GM12878 (cell line): ENCODE data around the gene GMDS. TPM values are rescaled to one million over a fixed set of nuclear protein-coding genes. Genes with fewer than 3 reads are reported as not detected.

ENCODE experiments used
- ATAC-seq: fragments of 200-7000 bp; cut with Tn5 transposase; 3 replicates; pipeline ENCODE4 v1.9.1; 2020; ENCODE audit warnings: mild to moderate bottlenecking, moderate library complexity
- BruUV-seq: library from RNA; stranded (reverse); fragments of 400-500 nt; replicated peaks from 2 replicates; lab custom pipeline; 2021; lab: Mats Ljungman, UMichigan
- CTCF ChIA-PET: fragments of 300-600 bp; sonication (Branson Sonifier 250); formaldehyde crosslinking; extraction: SDS; loops from one replicate; lab custom pipeline; 2021; ENCODE audit warnings: inconsistent platforms; lab: Yijun Ruan, JAX
- POLR2A ChIA-PET: fragments of 350-600 bp; formaldehyde crosslinking; extraction: SDS; loops from one replicate; lab custom pipeline; 2021; ENCODE audit warnings: inconsistent platforms; lab: Charles Lee
- RAD21 ChIA-PET: fragments of 300-600 bp; sonication (Branson Sonifier 250); formaldehyde crosslinking; loops from one replicate; lab custom pipeline; 2023; ENCODE audit warnings: antibody characterized with exemption; ENCODE audit not compliant: unreplicated experiment; lab: Charles Lee
- SMC1A ChIA-PET: fragments of 300-600 bp; sonication (Branson Sonifier 250); formaldehyde crosslinking; loops from one replicate; lab custom pipeline; 2023; ENCODE audit not compliant: unreplicated experiment, uncharacterized antibody; lab: Charles Lee
- DNase-seq: peaks from one replicate; pipeline ENCODE4 v3.0.0-alpha.2; 2011; ENCODE audit warnings: low read depth, low spot score
- FAIRE-seq: peaks from 3 replicates; lab custom pipeline; 2011; peaks lifted over from hg19 to GRCh38; lab: Jason Lieb, UNC
- H2AFZ ChIP-seq: 2 replicates; pipeline ENCODE4 v1.6.0; 2011; ENCODE audit warnings: low read depth, low read length, control low read depth; ENCODE audit not compliant: control insufficient read depth
- H3K27ac ChIP-seq: 2 replicates; pipeline ENCODE4 v1.5.1; 2011; ENCODE audit warnings: control low read depth; ENCODE audit not compliant: control insufficient read depth, insufficient read depth
- H3K27me3 ChIP-seq, 2 experiments: replicated peaks in 1 of 2; 2 replicates each; pipeline versions ENCODE4 v1.6.0 to v1.6.1; 2011; ENCODE audit warnings: low read length in 1 of 2; ENCODE audit not compliant: control insufficient read depth in 2 of 2, insufficient read depth in 2 of 2
- H3K36me3 ChIP-seq, 2 experiments: 2 replicates each; pipeline ENCODE4 v1.5.1; 2011; ENCODE audit warnings: low read length in 1 of 2; ENCODE audit not compliant: control insufficient read depth in 2 of 2, insufficient read depth in 2 of 2
- H3K4me1 ChIP-seq: 2 replicates; pipeline ENCODE4 v1.6.1; 2011; ENCODE audit warnings: mild to moderate bottlenecking, low read length, moderate library complexity, mixed read lengths; ENCODE audit not compliant: control insufficient read depth, insufficient read depth
- H3K4me2 ChIP-seq: 2 replicates; pipeline ENCODE4 v1.6.0; 2011; ENCODE audit warnings: control low read depth; ENCODE audit not compliant: control insufficient read depth, insufficient read depth
- H3K4me3 ChIP-seq: fragments of 200-600 bp; sonication (generic); 2 replicates; pipeline ENCODE4 v1.5.1; 2016
- H3K79me2 ChIP-seq: 2 replicates; pipeline ENCODE4 v1.6.0; 2011; ENCODE audit warnings: low read length; ENCODE audit not compliant: control insufficient read depth, insufficient read depth
- H3K9ac ChIP-seq: 2 replicates; pipeline ENCODE4 v1.8.0; 2011; ENCODE audit warnings: low read length, control low read depth, mixed read lengths; ENCODE audit not compliant: control insufficient read depth, insufficient read depth
- H3K9me3 ChIP-seq: replicated peaks from 3 replicates; pipeline ENCODE4 v1.5.1; 2011; ENCODE audit warnings: mild to moderate bottlenecking, low read length; ENCODE audit not compliant: control insufficient read depth, insufficient read depth
- H4K20me1 ChIP-seq: 2 replicates; pipeline ENCODE4 v1.6.0; 2011; ENCODE audit not compliant: control insufficient read depth, insufficient read depth
- DPF2 ChIP-seq: fragments of 450-650 bp; IDR thresholded peaks from 2 replicates; pipeline ENCODE4 v1.6.1; 2017; ENCODE audit warnings: mild to moderate bottlenecking
- EED ChIP-seq: sonication (generic); IDR thresholded peaks from 2 replicates; pipeline ENCODE4 v1.6.1; 2016; ENCODE audit warnings: antibody characterized with exemption, low read depth
- ETV6 ChIP-seq, 2 experiments: fragments of 450-650 bp in 1 of 2; IDR thresholded peaks in 1 of 2; conservative IDR thresholded peaks in 1 of 2; 2 replicates each; pipeline ENCODE4 v1.6.1; 2014; ENCODE audit warnings: antibody characterized with exemption in 1 of 2, borderline replicate concordance in 1 of 2, low read depth in 1 of 2, mild to moderate bottlenecking in 1 of 2, moderate library complexity in 1 of 2
- FOS ChIP-seq: IDR thresholded peaks from 3 replicates; pipeline ENCODE4 v1.6.1; 2011; ENCODE audit warnings: borderline replicate concordance; ENCODE audit not compliant: insufficient read length; ENCODE audit errors: extremely low read depth
- GATAD2B ChIP-seq: fragments of 450-650 bp; conservative IDR thresholded peaks from 2 replicates; pipeline ENCODE4 v1.6.1; 2017; ENCODE audit warnings: low read depth, mild to moderate bottlenecking, moderate library complexity
- JUND ChIP-seq: IDR thresholded peaks from 2 replicates; pipeline ENCODE4 v1.6.1; 2012; ENCODE audit warnings: low read depth, mild to moderate bottlenecking, low read length, improper control_type of control experiment, moderate library complexity
- MYC ChIP-seq: IDR thresholded peaks from 2 replicates; pipeline ENCODE4 v1.6.1; 2011; ENCODE audit warnings: mild to moderate bottlenecking, low read length, moderate library complexity, inconsistent platforms; ENCODE audit not compliant: insufficient read depth, insufficient replicate concordance, insufficient read length, severe bottlenecking
- NFXL1 ChIP-seq: fragments of 450-650 bp; IDR thresholded peaks from 2 replicates; pipeline ENCODE4 v1.6.1; 2017; ENCODE audit warnings: antibody characterized with exemption, mild to moderate bottlenecking, borderline replicate concordance
- NR2C2 ChIP-seq: IDR thresholded peaks from 2 replicates; pipeline ENCODE4 v1.6.1; 2011; ENCODE audit warnings: borderline replicate concordance, low read depth; ENCODE audit not compliant: control insufficient read depth, insufficient read length
- POLR2AphosphoS2 ChIP-seq: IDR thresholded peaks from 2 replicates; pipeline ENCODE4 v1.6.1; 2011; ENCODE audit warnings: low read depth, mild to moderate bottlenecking, low read length, improper control_type of control experiment, moderate library complexity
- REST ChIP-seq: IDR thresholded peaks from 2 replicates; pipeline ENCODE4 v1.6.1; 2012; ENCODE audit warnings: mild to moderate bottlenecking, low read depth, low read length
- RUNX3 ChIP-seq: IDR thresholded peaks from 2 replicates; pipeline ENCODE4 v1.6.1; 2012; ENCODE audit warnings: low read length, inconsistent platforms
- STAT1 ChIP-seq: fragments of 450-650 bp; conservative IDR thresholded peaks from 2 replicates; pipeline ENCODE4 v1.6.1; 2014; ENCODE audit warnings: antibody characterized with exemption, mild to moderate bottlenecking
- WGBS: methylation state at CpG from one replicate; pipeline ENCODE4 v1.1.6; 2016; ENCODE audit warnings: low lambda C conversion rate; ENCODE audit not compliant: insufficient replicate concordance, insufficient coverage; ENCODE audit errors: missing lambda C conversion rate; 5-methylcytosine and 5-hydroxymethylcytosine counted together
- in situ Hi-C: fragments of 300-500 bp; cut with MboI; formaldehyde crosslinking; loops from 9 replicates; pipeline ENCODE4 v1.14.3; 2018; ENCODE audit warnings: mixed read lengths
- intact Hi-C: fragments of 100-400 bp; cut with micrococcal nuclease; formaldehyde crosslinking; loops from one replicate; pipeline ENCODE4 v1.14.2; 2022; ENCODE audit not compliant: unreplicated experiment
- polyA plus RNA-seq, 11 experiments: library from polyadenylated mRNA; depleted of rRNA in 4 of 11; unstranded in 6 of 11; stranded (reverse) in 5 of 11; fragments of >200 nt; fragmentation: Nextera tagmentation in 4 of 11; fragmentation: Illumina TruSeq in 1 of 11; extraction: Ambion mirVana in 4 of 11; extraction: Trizol in 1 of 11; gene quantifications; 1 replicate in 1 of 11; 2 replicates in 10 of 11; pipeline versions ENCODE4 v1.2.1 to v1.2.3, GENCODE V29; 2011 to 2016; ENCODE audit warnings: inconsistent platforms in 2 of 11, missing spikeins in 2 of 11, low read depth in 1 of 11
- total RNA-seq, 4 experiments: library from RNA; depleted of rRNA in 3 of 4; stranded (reverse); fragments of >200 nt in 3 of 4; fragmentation: Illumina TruSeq in 1 of 4; extraction: Trizol in 1 of 4; gene quantifications; 2 replicates each; pipeline versions ENCODE4 v1.2.1 to v1.2.3, GENCODE V29; 2013 to 2021

The GMDS gene
- total and polyA plus RNA-seq, 10 of the 15 experiments (the other 5 are each of a cell fraction or from before 2014, with no cell fraction given) = 0.61 to 53.8 (median 29.3) TPM

GRCh38 chr6:2263896-2264295 lies 18.5 kb upstream of the GMDS start:
- no peak for FAIRE-seq
- BruUV-seq = no TSS peak
- in situ Hi-C loops (no loop called here), intact Hi-C loops (no loop called here)
- ChIA-PET SMC1A (interaction anchor here (0.6 kb wide), 1 partner anchor 12 kb away, joined by 4 read pairs; no protein-coding TSS in a partner anchor), RAD21 (no interaction called here), CTCF (interaction anchor here (0.6 to 1.0 kb wide), 2 partner anchors 101 to 261 kb away, joined by 3 read pairs; no protein-coding TSS in a partner anchor), POLR2A (no interaction called here)
- Histone ChIP-seq H2AFZ (no peak overlapping the region), H3K36me3 (no peaks in the 10 kb centered on the region), H3K4me1 (no peaks in the 10 kb centered on the region), H3K4me2 (no peak overlapping the region), H3K9ac (no peak overlapping the region), H4K20me1 (no peaks in the 10 kb centered on the region), H3K9me3 (no peaks in the 10 kb centered on the region), H3K27me3 (no peaks in the 10 kb centered on the region), H3K4me3 (no peak overlapping the region), H3K79me2 (no peaks in the 10 kb centered on the region), H3K27ac (no peak overlapping the region)
- TF ChIP-seq GATAD2B (no peak), FOS (no peak), ETV6 (conservative IDR thresholded peaks at IDR 0.05 in 1 of 2, IDR thresholded peaks at IDR 0.05 in 1 of 2; ENCODE audit: borderline replicate concordance in 1 of 2, low read depth in 1 of 2) (no peak), NR2C2 (no peak), NFXL1 (no peak), JUND (no peak), REST (no peak), RUNX3 (no peak), POLR2AphosphoS2 (no peak), DPF2 (no peak), EED (no peak), STAT1 (no peak), MYC (no peak)
- ATAC-seq = no peak
- 100% methylated on average over 1 of the region's 1 CpG for WGBS
- no peak for DNase-seq
